Stimulated activated naive CD8-positive, alpha-beta T cell treated with anti-CD3 and anti-CD28 coated beads, Interleukin-15, Interleukin-2, amounts not matched to agents 100 ng/mL and 50 ng/mL, for 24 hours (primary cell): ENCODE data around the gene MAP3K1.
A peak's percentile ranks its signal among the peaks of the same experiment; 100 is the strongest.

Source experiments
- H3K27ac Mint-ChIP-seq: one replicate; pipeline ENCODE4 v1.8.0; 2021; ENCODE audit warnings: mild to moderate bottlenecking, mixed read lengths
- H3K27me3 Mint-ChIP-seq: one replicate; pipeline ENCODE4 v1.8.0; 2021; ENCODE audit warnings: mixed read lengths
- H3K36me3 Mint-ChIP-seq: one replicate; pipeline ENCODE4 v1.8.0; 2021; ENCODE audit warnings: low read depth, mixed read lengths
- H3K4me1 Mint-ChIP-seq: one replicate; pipeline ENCODE4 v1.8.0; 2021; ENCODE audit warnings: low read depth, mixed read lengths
- H3K4me3 Mint-ChIP-seq: one replicate; pipeline ENCODE4 v1.8.0; 2021; ENCODE audit warnings: mild to moderate bottlenecking, mixed read lengths
- H3K9me3 Mint-ChIP-seq: one replicate; pipeline ENCODE4 v1.8.0; 2021; ENCODE audit warnings: mixed read lengths

The MAP3K1 gene

GRCh38 chr5:56896763-56897162, 81.4 kb downstream of the MAP3K1 start:
- Mint-ChIP-seq H3K4me3 (no peak overlapping the region), H3K27me3 (no peaks in the 10 kb centered on the region), H3K27ac (no peak overlapping the region), H3K4me1 (peaks cover 6% of the 10 kb centered on the region), H3K36me3 (peaks cover 44% of the 10 kb centered on the region), H3K9me3 (no peaks in the 10 kb centered on the region)

- no peak overlapping the region for H3K4me3 Mint-ChIP-seq
- peaks cover 6% of the 10 kb centered on the region for H3K4me1 Mint-ChIP-seq
- no peaks in the 10 kb centered on the region for H3K9me3 Mint-ChIP-seq
- H3K27ac Mint-ChIP-seq, result peak overlapping the region; percentile 43
- H3K27me3 Mint-ChIP-seq, result no peaks in the 10 kb centered on the region
- H3K36me3 Mint-ChIP-seq, result peaks cover 33% of the 10 kb centered on the region
Observed at GRCh38 chr5:56898213-56898612, 82.9 kb downstream of the MAP3K1 start.

- Mint-ChIP-seq H3K27ac (no peak overlapping the region), H3K36me3 (peaks cover 15% of the 10 kb centered on the region), H3K4me3 (no peak overlapping the region), H3K27me3 (no peaks in the 10 kb centered on the region), H3K9me3 (no peaks in the 10 kb centered on the region), H3K4me1 (peaks cover 6% of the 10 kb centered on the region)
Observed at GRCh38 chr5:56900395-56900794, 85.0 kb downstream of the MAP3K1 start.

GRCh38 chr5:56900858-56901578, 85.7 kb downstream of the MAP3K1 start:
- Mint-ChIP-seq H3K36me3 (peaks cover 11% of the 10 kb centered on the region), H3K4me1 (peaks cover 6% of the 10 kb centered on the region), H3K27ac (no peak overlapping the region), H3K9me3 (no peaks in the 10 kb centered on the region), H3K27me3 (no peaks in the 10 kb centered on the region), H3K4me3 (no peak overlapping the region)

GRCh38 chr5:56908942-56909293, 93.6 kb downstream of the MAP3K1 start:
- Mint-ChIP-seq H3K27ac (peak overlapping the region; percentile 85), H3K4me3 (peak overlapping the region; percentile 92), H3K9me3 (no peaks in the 10 kb centered on the region), H3K4me1 (peaks cover 22% of the 10 kb centered on the region), H3K36me3 (no peaks in the 10 kb centered on the region), H3K27me3 (no peaks in the 10 kb centered on the region)

GRCh38 chr5:56909294-56910209, 94.2 kb downstream of the MAP3K1 start, which contains the start of gene SETD9:
TSS of gene SETD9 (plus strand) at chr5:56909596. CDS start at chr5:56909646, 50 bp downstream.
- Mint-ChIP-seq H3K27ac (peak within 1 kb of the TSS; percentile 92), H3K4me1 (peaks cover 22% of the 10 kb centered on the region), H3K4me3 (peak within 1 kb of the TSS; percentile 92), H3K36me3 (no peaks in the 10 kb centered on the region), H3K27me3 (no peaks in the 10 kb centered on the region), H3K9me3 (no peaks in the 10 kb centered on the region)

- no peaks in the 10 kb centered on the region for H3K9me3 Mint-ChIP-seq
Observed at GRCh38 chr5:56910210-56910965, 95.0 kb downstream of the MAP3K1 start.

GRCh38 chr5:56913766-56914165, 98.4 kb downstream of the MAP3K1 start:
- Mint-ChIP-seq H3K27ac (no peak overlapping the region), H3K4me3 (no peak overlapping the region), H3K27me3 (no peaks in the 10 kb centered on the region), H3K9me3 (no peaks in the 10 kb centered on the region), H3K4me1 (peaks cover 16% of the 10 kb centered on the region), H3K36me3 (peaks cover 4% of the 10 kb centered on the region)

More at GRCh38 chr5:56910210-56910965, 95.0 kb downstream of the MAP3K1 start:
- H3K36me3 Mint-ChIP-seq, result no peaks in the 10 kb centered on the region
- no peaks in the 10 kb centered on the region for H3K27me3 Mint-ChIP-seq
- H3K4me1 Mint-ChIP-seq, result peaks cover 22% of the 10 kb centered on the region
- H3K27ac Mint-ChIP-seq, result peak overlapping the region; percentile 92
- peak overlapping the region; percentile 92 for H3K4me3 Mint-ChIP-seq

- H3K4me3 Mint-ChIP-seq, result no peak overlapping the region
- no peak overlapping the region for H3K27ac Mint-ChIP-seq
- peaks cover 4% of the 10 kb centered on the region for H3K36me3 Mint-ChIP-seq
- H3K4me1 Mint-ChIP-seq, result peaks cover 12% of the 10 kb centered on the region
- no peaks in the 10 kb centered on the region for H3K9me3 Mint-ChIP-seq
- no peaks in the 10 kb centered on the region for H3K27me3 Mint-ChIP-seq
Observed at GRCh38 chr5:56914678-56915077, 99.3 kb downstream of the MAP3K1 start.

GRCh38 chr5:56917534-56917933, 102.2 kb downstream of the MAP3K1 start:
- H3K27ac Mint-ChIP-seq, result no peak overlapping the region
- H3K4me3 Mint-ChIP-seq, result no peak overlapping the region
- H3K36me3 Mint-ChIP-seq, result peaks cover 21% of the 10 kb centered on the region
- no peaks in the 10 kb centered on the region for H3K4me1 Mint-ChIP-seq
- no peaks in the 10 kb centered on the region for H3K27me3 Mint-ChIP-seq
- H3K9me3 Mint-ChIP-seq, result no peaks in the 10 kb centered on the region

- Mint-ChIP-seq H3K36me3 (peaks cover 26% of the 10 kb centered on the region), H3K4me3 (no peak overlapping the region)
Observed at GRCh38 chr5:56918054-56918453, 102.7 kb downstream of the MAP3K1 start.

GRCh38 chr5:56919942-56920662, 104.8 kb downstream of the MAP3K1 start:
- Mint-ChIP-seq H3K9me3 (no peaks in the 10 kb centered on the region), H3K4me1 (no peaks in the 10 kb centered on the region), H3K27ac (no peak overlapping the region), H3K27me3 (no peaks in the 10 kb centered on the region), H3K4me3 (no peak overlapping the region), H3K36me3 (peaks cover 43% of the 10 kb centered on the region)

More at GRCh38 chr5:56918054-56918453, 102.7 kb downstream of the MAP3K1 start:
- Mint-ChIP-seq H3K4me1 (no peaks in the 10 kb centered on the region), H3K27ac (no peak overlapping the region), H3K27me3 (no peaks in the 10 kb centered on the region), H3K9me3 (no peaks in the 10 kb centered on the region)

GRCh38 chr5:56922922-56923321, 107.6 kb downstream of the MAP3K1 start:
- Mint-ChIP-seq H3K36me3 (peaks cover 62% of the 10 kb centered on the region), H3K27me3 (no peaks in the 10 kb centered on the region), H3K4me1 (no peaks in the 10 kb centered on the region), H3K9me3 (no peaks in the 10 kb centered on the region), H3K4me3 (no peak overlapping the region), H3K27ac (no peak overlapping the region)

GRCh38 chr5:56934325-56934724, 119.0 kb downstream of the MAP3K1 start:
- Mint-ChIP-seq H3K36me3 (peaks cover 62% of the 10 kb centered on the region), H3K4me3 (no peak overlapping the region), H3K9me3 (no peaks in the 10 kb centered on the region), H3K27ac (no peak overlapping the region), H3K27me3 (no peaks in the 10 kb centered on the region), H3K4me1 (no peaks in the 10 kb centered on the region)
